DMS53 treated with DMSO at 0.1 percent for 48 hours (cell line): ENCODE measurements around the gene GGT6.

Source experiments
- DNase-seq: peaks from one replicate; lab custom pipeline; 2025; ENCODE audit not compliant: unreplicated experiment; lab: John Stamatoyannopoulos, UW

GGT6 gene

GRCh38 chr17:4507361-4508111, 52.8 kb downstream of the GGT6 start:
- DNase-seq, result no peak
